ENCODE measurements around the gene DSE.

The DSE gene

DNA sequence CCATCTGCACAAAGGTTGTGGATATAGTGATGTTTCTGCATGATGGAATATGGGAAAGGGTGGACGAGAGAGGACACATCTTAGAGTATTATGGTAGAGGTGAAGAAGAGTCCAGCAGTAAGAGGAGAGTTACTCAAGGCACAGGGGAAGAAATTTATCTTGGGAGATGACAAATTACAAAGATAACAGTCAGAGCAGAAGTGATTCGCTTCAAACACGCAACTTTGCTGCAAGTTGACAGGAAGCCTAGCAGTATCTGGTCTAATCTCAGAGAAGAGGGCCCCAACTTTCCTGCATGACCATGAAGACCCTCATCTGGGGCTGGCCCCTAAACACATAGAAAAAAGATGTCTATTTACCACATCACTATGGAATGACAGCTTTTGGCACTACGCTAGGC is 89.2 kb downstream of the DSE start:
- H3K36me3 Mint-ChIP-seq (ENCODE audit: low read depth): no peaks in the 10 kb centered on the region
- no peaks in the 10 kb centered on the region for H3K9me3 Mint-ChIP-seq
- H3K4me3 Mint-ChIP-seq: no peak overlapping the region
- no peak overlapping the region for H3K27ac Mint-ChIP-seq
- TF ChIP-seq, protein P1, sequence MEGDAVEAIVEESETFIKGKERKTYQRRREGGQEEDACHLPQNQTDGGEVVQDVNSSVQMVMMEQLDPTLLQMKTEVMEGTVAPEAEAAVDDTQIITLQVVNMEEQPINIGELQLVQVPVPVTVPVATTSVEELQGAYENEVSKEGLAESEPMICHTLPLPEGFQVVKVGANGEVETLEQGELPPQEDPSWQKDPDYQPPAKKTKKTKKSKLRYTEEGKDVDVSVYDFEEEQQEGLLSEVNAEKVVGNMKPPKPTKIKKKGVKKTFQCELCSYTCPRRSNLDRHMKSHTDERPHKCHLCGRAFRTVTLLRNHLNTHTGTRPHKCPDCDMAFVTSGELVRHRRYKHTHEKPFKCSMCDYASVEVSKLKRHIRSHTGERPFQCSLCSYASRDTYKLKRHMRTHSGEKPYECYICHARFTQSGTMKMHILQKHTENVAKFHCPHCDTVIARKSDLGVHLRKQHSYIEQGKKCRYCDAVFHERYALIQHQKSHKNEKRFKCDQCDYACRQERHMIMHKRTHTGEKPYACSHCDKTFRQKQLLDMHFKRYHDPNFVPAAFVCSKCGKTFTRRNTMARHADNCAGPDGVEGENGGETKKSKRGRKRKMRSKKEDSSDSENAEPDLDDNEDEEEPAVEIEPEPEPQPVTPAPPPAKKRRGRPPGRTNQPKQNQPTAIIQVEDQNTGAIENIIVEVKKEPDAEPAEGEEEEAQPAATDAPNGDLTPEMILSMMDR (IDR thresholded peaks at IDR 0.05): no peak
- peaks cover 20% of the 10 kb centered on the region for H3K4me1 Mint-ChIP-seq
- H3K27me3 Mint-ChIP-seq (ENCODE audit: low read depth, poor library complexity): peaks cover 59% of the 10 kb centered on the region
- DNase-seq: no peak

DNA sequence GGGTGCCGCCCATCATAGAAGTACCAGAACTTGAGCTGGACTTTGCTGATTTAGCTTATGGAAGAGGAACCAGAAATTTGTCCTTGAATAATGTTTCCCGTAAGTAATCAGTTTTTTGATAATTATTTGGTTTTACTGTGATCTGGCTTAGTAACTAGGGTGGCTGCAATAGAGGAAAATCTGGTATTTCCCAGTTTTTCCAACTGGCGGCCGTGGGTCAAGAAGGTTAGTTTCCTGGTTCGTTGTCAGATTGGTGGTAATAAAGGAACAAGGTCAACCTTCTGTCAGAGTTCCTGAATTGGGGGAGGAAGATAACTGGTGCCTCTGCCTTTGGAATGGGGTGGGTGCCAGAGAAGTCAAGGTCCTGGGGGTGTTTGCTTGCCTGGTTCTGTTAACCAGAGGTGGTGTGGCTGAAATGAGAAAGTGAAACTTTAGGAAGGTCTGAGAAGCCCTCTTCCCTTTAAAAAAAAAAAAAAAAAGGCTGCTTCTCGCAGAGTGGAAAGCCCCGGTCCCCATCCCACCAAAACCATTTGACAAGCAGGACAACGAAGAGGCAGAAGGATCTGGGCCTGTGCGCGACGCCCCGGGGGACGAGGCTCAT is 90.7 kb downstream of the DSE start, which contains the start of gene CALHM6:
Gene CALHM6 (plus strand): TSS at position 45 of the 601 bp plus-strand sequence. CDS start 555 bp downstream, at position 600.
- Mint-ChIP-seq H3K9me3 (no peaks in the 10 kb centered on the region), H3K27me3 (ENCODE audit: low read depth, poor library complexity) (peaks cover 69% of the 10 kb centered on the region), H3K4me3 (peak within 1 kb of the TSS; percentile 75), H3K36me3 (ENCODE audit: low read depth) (no peaks in the 10 kb centered on the region), H3K4me1 (peaks cover 20% of the 10 kb centered on the region), H3K27ac (no peak within 1 kb of the TSS)
- no peak for DNase-seq
- TF ChIP-seq, protein P1 (IDR thresholded peaks at IDR 0.05): no peak

DNA sequence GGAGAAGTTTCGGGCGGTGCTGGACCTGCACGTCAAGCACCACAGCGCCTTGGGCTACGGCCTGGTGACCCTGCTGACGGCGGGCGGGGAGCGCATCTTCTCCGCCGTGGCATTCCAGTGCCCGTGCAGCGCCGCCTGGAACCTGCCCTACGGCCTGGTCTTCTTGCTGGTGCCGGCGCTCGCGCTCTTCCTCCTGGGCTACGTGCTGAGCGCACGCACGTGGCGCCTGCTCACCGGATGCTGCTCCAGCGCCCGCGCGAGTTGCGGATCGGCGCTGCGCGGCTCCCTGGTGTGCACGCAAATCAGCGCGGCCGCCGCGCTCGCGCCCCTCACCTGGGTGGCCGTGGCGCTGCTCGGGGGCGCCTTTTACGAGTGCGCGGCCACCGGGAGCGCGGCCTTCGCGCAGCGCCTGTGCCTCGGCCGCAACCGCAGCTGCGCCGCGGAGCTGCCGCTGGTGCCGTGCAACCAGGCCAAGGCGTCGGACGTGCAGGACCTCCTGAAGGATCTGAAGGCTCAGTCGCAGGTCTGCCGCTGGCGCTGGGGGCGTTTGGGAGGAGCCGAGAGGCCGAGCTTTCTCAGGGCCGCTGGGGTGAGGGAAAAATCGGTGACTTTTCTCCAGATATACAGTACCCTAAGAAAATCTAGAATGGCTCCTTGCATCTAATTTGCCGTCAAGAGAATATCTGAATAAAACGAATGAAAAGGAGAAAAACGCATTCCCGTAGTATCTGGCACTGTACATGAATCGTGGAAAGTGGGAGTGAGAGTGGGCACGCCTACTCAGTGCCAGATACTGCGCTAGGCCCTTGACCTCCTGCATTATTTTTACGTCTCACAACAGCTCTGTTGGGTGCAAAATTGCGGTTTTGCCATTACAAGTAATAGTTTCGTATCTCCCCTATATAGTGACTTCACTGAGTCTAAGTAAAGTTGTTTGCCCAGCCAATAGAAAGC is 91.5 kb downstream of the DSE start:
- H3K9me3 Mint-ChIP-seq: no peaks in the 10 kb centered on the region
- H3K36me3 Mint-ChIP-seq (ENCODE audit: low read depth): no peaks in the 10 kb centered on the region
- peak overlapping the region; percentile 75 for H3K4me3 Mint-ChIP-seq
- DNase-seq: peak; percentile 76
- H3K27me3 Mint-ChIP-seq (ENCODE audit: low read depth, poor library complexity): peaks cover 72% of the 10 kb centered on the region
- peaks cover 20% of the 10 kb centered on the region for H3K4me1 Mint-ChIP-seq
- TF ChIP-seq, protein P1 (IDR thresholded peaks at IDR 0.05): no peak
- no peak overlapping the region for H3K27ac Mint-ChIP-seq

DNA sequence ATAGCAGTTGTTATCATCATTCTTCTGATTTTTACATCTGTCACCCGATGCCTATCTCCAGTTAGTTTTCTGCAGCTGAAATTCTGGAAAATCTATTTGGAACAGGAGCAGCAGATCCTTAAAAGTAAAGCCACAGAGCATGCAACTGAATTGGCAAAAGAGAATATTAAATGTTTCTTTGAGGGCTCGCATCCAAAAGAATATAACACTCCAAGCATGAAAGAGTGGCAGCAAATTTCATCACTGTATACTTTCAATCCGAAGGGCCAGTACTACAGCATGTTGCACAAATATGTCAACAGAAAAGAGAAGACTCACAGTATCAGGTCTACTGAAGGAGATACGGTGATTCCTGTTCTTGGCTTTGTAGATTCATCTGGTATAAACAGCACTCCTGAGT is 92.6 kb downstream of the DSE start:
- TF ChIP-seq, protein P1 (IDR thresholded peaks at IDR 0.05): no peak
- no peak for DNase-seq
- H3K27me3 Mint-ChIP-seq (ENCODE audit: low read depth, poor library complexity): peaks cover 73% of the 10 kb centered on the region
- no peak overlapping the region for H3K27ac Mint-ChIP-seq
- H3K36me3 Mint-ChIP-seq (ENCODE audit: low read depth): no peaks in the 10 kb centered on the region
- peaks cover 20% of the 10 kb centered on the region for H3K4me1 Mint-ChIP-seq
- H3K9me3 Mint-ChIP-seq: no peaks in the 10 kb centered on the region
- peak overlapping the region; percentile 75 for H3K4me3 Mint-ChIP-seq

DNA sequence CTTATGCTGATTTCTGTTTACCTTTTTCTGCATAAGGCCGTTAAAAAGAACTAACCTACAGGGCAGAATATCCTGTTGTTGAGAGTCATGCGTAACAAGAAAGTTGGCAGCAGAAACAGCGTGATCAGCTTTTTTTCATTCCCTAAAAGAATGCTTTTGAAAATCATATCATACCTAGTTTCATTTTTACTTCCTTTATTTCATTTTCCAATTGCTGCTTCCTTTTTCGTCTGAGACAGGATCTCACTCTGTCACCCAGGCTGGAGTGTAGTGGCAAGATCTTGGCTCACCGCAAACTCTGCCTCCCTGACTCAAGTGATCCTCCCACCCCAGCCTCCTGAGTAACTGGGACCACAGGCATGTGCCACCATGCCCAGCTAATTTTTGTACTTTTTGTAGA is 94.5 kb downstream of the DSE start:
- H3K4me3 Mint-ChIP-seq: no peak overlapping the region
- TF ChIP-seq, protein P1 (IDR thresholded peaks at IDR 0.05): no peak
- peaks cover 20% of the 10 kb centered on the region for H3K4me1 Mint-ChIP-seq
- no peaks in the 10 kb centered on the region for H3K36me3 Mint-ChIP-seq (ENCODE audit: low read depth)
- H3K27me3 Mint-ChIP-seq (ENCODE audit: low read depth, poor library complexity): peaks cover 57% of the 10 kb centered on the region
- DNase-seq: no peak
- no peak overlapping the region for H3K27ac Mint-ChIP-seq
- H3K9me3 Mint-ChIP-seq: no peaks in the 10 kb centered on the region
